ENCODE data around the gene PFN2. TPM values are rescaled to one million over a fixed set of nuclear protein-coding genes. Genes with fewer than 3 reads are reported as not detected.

Gene PFN2
- total RNA-seq, 1 donor from 2014 or later: 28.6 TPM

GRCh38 chr3:149965278-149965677 lies 5.4 kb downstream of the PFN2 start:
- Histone ChIP-seq H3K36me3 (no peaks in the 10 kb centered on the region), H3K4me1 (peaks cover 9% of the 10 kb centered on the region), H3K4me3 (no peak overlapping the region), H3K9me3 (no peaks in the 10 kb centered on the region), H3K27ac (no peak overlapping the region), H3K27me3 (no peaks in the 10 kb centered on the region)
- TF ChIP-seq CTCF (IDR thresholded peaks at IDR 0.05): no peak
- no peak for DNase-seq
- ATAC-seq: no peak
- intact Hi-C loops (cut with DNase I): loop anchor here (10.0 kb wide), 1 partner anchor 220 kb away; no protein-coding TSS in a partner anchor

GRCh38 chr3:149964291-149964690 lies 6.4 kb downstream of the PFN2 start:
- peaks cover 3% of the 10 kb centered on the region for H3K4me1 ChIP-seq
- H3K27ac ChIP-seq: no peak overlapping the region
- no peak for TF ChIP-seq CTCF (IDR thresholded peaks at IDR 0.05)
- intact Hi-C loops (cut with DNase I): loop anchor here (10.0 kb wide), 1 partner anchor 221 kb away; no protein-coding TSS in a partner anchor
- no peak overlapping the region for H3K4me3 ChIP-seq
- no peaks in the 10 kb centered on the region for H3K36me3 ChIP-seq
- H3K9me3 ChIP-seq: no peaks in the 10 kb centered on the region
- ATAC-seq: no peak
- no peak for DNase-seq
- no peaks in the 10 kb centered on the region for H3K27me3 ChIP-seq

- intact Hi-C loops (cut with DNase I): loop anchor here (10.0 kb wide), 1 partner anchor 221 kb away; no protein-coding TSS in a partner anchor
- Histone ChIP-seq H3K4me1 (no peaks in the 10 kb centered on the region), H3K4me3 (no peak overlapping the region), H3K27ac (no peak overlapping the region), H3K9me3 (no peaks in the 10 kb centered on the region), H3K36me3 (no peaks in the 10 kb centered on the region), H3K27me3 (no peaks in the 10 kb centered on the region)
- no peak for TF ChIP-seq CTCF (IDR thresholded peaks at IDR 0.05)
- ATAC-seq (no peak), DNase-seq (no peak)
These were observed 7.2 kb downstream of the PFN2 start for GRCh38 chr3:149963485-149963884.

GRCh38 chr3:149959443-149959842 lies 11.3 kb downstream of the PFN2 start:
- H3K4me3 ChIP-seq: no peak overlapping the region
- H3K27ac ChIP-seq: no peak overlapping the region
- no peaks in the 10 kb centered on the region for H3K9me3 ChIP-seq
- H3K27me3 ChIP-seq: no peaks in the 10 kb centered on the region
- TF ChIP-seq CTCF (IDR thresholded peaks at IDR 0.05): no peak
- intact Hi-C loops (cut with DNase I): no loop called here
- no peaks in the 10 kb centered on the region for H3K4me1 ChIP-seq
- H3K36me3 ChIP-seq: no peaks in the 10 kb centered on the region
- ATAC-seq (no peak), DNase-seq (no peak)

GRCh38 chr3:149958171-149958796 lies 12.4 kb downstream of the PFN2 start:
- no peak for TF ChIP-seq CTCF (IDR thresholded peaks at IDR 0.05)
- no peak for ATAC-seq
- no peak overlapping the region for H3K27ac ChIP-seq
- no peaks in the 10 kb centered on the region for H3K9me3 ChIP-seq
- DNase-seq: no peak
- H3K4me3 ChIP-seq: no peak overlapping the region
- H3K27me3 ChIP-seq: no peaks in the 10 kb centered on the region
- intact Hi-C loops (cut with DNase I): no loop called here
- no peaks in the 10 kb centered on the region for H3K4me1 ChIP-seq
- H3K36me3 ChIP-seq: no peaks in the 10 kb centered on the region

Measured in upper lobe of right lung (tissue), 1 donor.